ENCODE measurements around the gene REV1.
"Not testable (repeated sequence)": the region's sequence is repeated elsewhere in the genome, so short reads cannot be mapped to it uniquely, and the experiment has no call there.

The REV1 gene

GRCh38 chr2:99472600-99472960 is 17.2 kb downstream of the REV1 start:
- Histone ChIP-seq H3K27ac (ENCODE audit: low read depth in 2 of 2, low read length in 2 of 2) (no peak overlapping the region), H3K27me3 (ENCODE audit: control insufficient read depth in 2 of 2, insufficient read depth in 2 of 2, low read length in 2 of 2) (no peaks in the 10 kb centered on the region), H3K4me3 (ENCODE audit: low read length in 2 of 2) (no peak overlapping the region), H3K4me1 (ENCODE audit: control insufficient read depth in 2 of 2, insufficient read depth in 2 of 2, low read length in 2 of 2) (peaks cover 3 to 5% of the 10 kb centered on the region in 2 donors), H3K9ac (ENCODE audit: low read depth in 1 of 2, low read length in 2 of 2) (no peak overlapping the region), H3K36me3 (ENCODE audit: control insufficient read depth in 2 of 2, insufficient read depth in 2 of 2, low read length in 2 of 2) (no peaks in the 10 kb centered on the region), H3K9me3 (ENCODE audit: control insufficient read depth in 2 of 2, low read length in 2 of 2) (no peaks in the 10 kb centered on the region)

GRCh38 chr2:99471654-99472599 is 17.9 kb downstream of the REV1 start:
- H3K27me3 ChIP-seq (ENCODE audit: control insufficient read depth in 2 of 2, insufficient read depth in 2 of 2, low read length in 2 of 2), result no peaks in the 10 kb centered on the region
- no peaks in the 10 kb centered on the region for H3K9me3 ChIP-seq (ENCODE audit: control insufficient read depth in 2 of 2, low read length in 2 of 2)
- H3K27ac ChIP-seq (ENCODE audit: low read depth in 2 of 2, low read length in 2 of 2), result no peak overlapping the region
- H3K36me3 ChIP-seq (ENCODE audit: control insufficient read depth in 2 of 2, insufficient read depth in 2 of 2, low read length in 2 of 2), result no peaks in the 10 kb centered on the region
- peaks cover 3 to 5% of the 10 kb centered on the region in 2 donors for H3K4me1 ChIP-seq (ENCODE audit: control insufficient read depth in 2 of 2, insufficient read depth in 2 of 2, low read length in 2 of 2)
- H3K9ac ChIP-seq (ENCODE audit: low read depth in 1 of 2, low read length in 2 of 2), result no peak overlapping the region
- H3K4me3 ChIP-seq (ENCODE audit: low read length in 2 of 2), result no peak overlapping the region

GRCh38 chr2:99470957-99471356 is 18.9 kb downstream of the REV1 start:
- Histone ChIP-seq H3K4me1 (ENCODE audit: control insufficient read depth in 2 of 2, insufficient read depth in 2 of 2, low read length in 2 of 2) (peaks cover 3 to 5% of the 10 kb centered on the region in 2 donors), H3K9ac (ENCODE audit: low read depth in 1 of 2, low read length in 2 of 2) (no peak overlapping the region), H3K27me3 (ENCODE audit: control insufficient read depth in 2 of 2, insufficient read depth in 2 of 2, low read length in 2 of 2) (no peaks in the 10 kb centered on the region), H3K9me3 (ENCODE audit: control insufficient read depth in 2 of 2, low read length in 2 of 2) (no peaks in the 10 kb centered on the region), H3K36me3 (ENCODE audit: control insufficient read depth in 2 of 2, insufficient read depth in 2 of 2, low read length in 2 of 2) (no peaks in the 10 kb centered on the region), H3K4me3 (ENCODE audit: low read length in 2 of 2) (no peak overlapping the region), H3K27ac (ENCODE audit: low read depth in 2 of 2, low read length in 2 of 2) (no peak overlapping the region)

GRCh38 chr2:99470459-99470858 is 19.4 kb downstream of the REV1 start:
- not testable (repeated sequence) for H3K4me3 ChIP-seq (ENCODE audit: low read length in 2 of 2); H3K36me3 ChIP-seq (ENCODE audit: control insufficient read depth in 2 of 2, insufficient read depth in 2 of 2, low read length in 2 of 2); H3K9me3 ChIP-seq (ENCODE audit: control insufficient read depth in 2 of 2, low read length in 2 of 2); H3K4me1 ChIP-seq (ENCODE audit: control insufficient read depth in 2 of 2, insufficient read depth in 2 of 2, low read length in 2 of 2); H3K27ac ChIP-seq (ENCODE audit: low read depth in 2 of 2, low read length in 2 of 2); H3K27me3 ChIP-seq (ENCODE audit: control insufficient read depth in 2 of 2, insufficient read depth in 2 of 2, low read length in 2 of 2); H3K9ac ChIP-seq (ENCODE audit: low read depth in 1 of 2, low read length in 2 of 2)

GRCh38 chr2:99469394-99469793 is 20.4 kb downstream of the REV1 start:
- Histone ChIP-seq H3K4me1 (ENCODE audit: control insufficient read depth in 2 of 2, insufficient read depth in 2 of 2, low read length in 2 of 2) (peaks cover 3 to 5% of the 10 kb centered on the region in 2 donors), H3K4me3 (ENCODE audit: low read length in 2 of 2) (no peak overlapping the region), H3K27me3 (ENCODE audit: control insufficient read depth in 2 of 2, insufficient read depth in 2 of 2, low read length in 2 of 2) (no peaks in the 10 kb centered on the region), H3K27ac (ENCODE audit: low read depth in 2 of 2, low read length in 2 of 2) (no peak overlapping the region), H3K36me3 (ENCODE audit: control insufficient read depth in 2 of 2, insufficient read depth in 2 of 2, low read length in 2 of 2) (no peaks in the 10 kb centered on the region), H3K9ac (ENCODE audit: low read depth in 1 of 2, low read length in 2 of 2) (no peak overlapping the region), H3K9me3 (ENCODE audit: control insufficient read depth in 2 of 2, low read length in 2 of 2) (no peaks in the 10 kb centered on the region)

GRCh38 chr2:99468155-99468554 is 21.7 kb downstream of the REV1 start:
- peaks cover 3 to 4% of the 10 kb centered on the region in 2 donors for H3K36me3 ChIP-seq (ENCODE audit: control insufficient read depth in 2 of 2, insufficient read depth in 2 of 2, low read length in 2 of 2)
- no peaks in the 10 kb centered on the region for H3K27me3 ChIP-seq (ENCODE audit: control insufficient read depth in 2 of 2, insufficient read depth in 2 of 2, low read length in 2 of 2)
- no peaks in the 10 kb centered on the region for H3K9me3 ChIP-seq (ENCODE audit: control insufficient read depth in 2 of 2, low read length in 2 of 2)
- no peak overlapping the region for H3K4me3 ChIP-seq (ENCODE audit: low read length in 2 of 2)
- H3K9ac ChIP-seq (ENCODE audit: low read depth in 1 of 2, low read length in 2 of 2), result no peak overlapping the region
- H3K4me1 ChIP-seq (ENCODE audit: control insufficient read depth in 2 of 2, insufficient read depth in 2 of 2, low read length in 2 of 2), result peaks cover 0 to 5% of the 10 kb centered on the region in 2 donors
- no peak overlapping the region for H3K27ac ChIP-seq (ENCODE audit: low read depth in 2 of 2, low read length in 2 of 2)

GRCh38 chr2:99467390-99467789 is 22.4 kb downstream of the REV1 start:
- Histone ChIP-seq H3K9ac (ENCODE audit: low read depth in 1 of 2, low read length in 2 of 2) (no peak overlapping the region), H3K27me3 (ENCODE audit: control insufficient read depth in 2 of 2, insufficient read depth in 2 of 2, low read length in 2 of 2) (no peaks in the 10 kb centered on the region), H3K9me3 (ENCODE audit: control insufficient read depth in 2 of 2, low read length in 2 of 2) (no peaks in the 10 kb centered on the region), H3K4me3 (ENCODE audit: low read length in 2 of 2) (no peak overlapping the region), H3K36me3 (ENCODE audit: control insufficient read depth in 2 of 2, insufficient read depth in 2 of 2, low read length in 2 of 2) (peaks cover 3 to 4% of the 10 kb centered on the region in 2 donors), H3K27ac (ENCODE audit: low read depth in 2 of 2, low read length in 2 of 2) (no peak overlapping the region), H3K4me1 (ENCODE audit: control insufficient read depth in 2 of 2, insufficient read depth in 2 of 2, low read length in 2 of 2) (peaks cover 0 to 3% of the 10 kb centered on the region in 2 donors)

- Histone ChIP-seq H3K4me1 (ENCODE audit: control insufficient read depth in 2 of 2, insufficient read depth in 2 of 2, low read length in 2 of 2) (no peaks in the 10 kb centered on the region), H3K36me3 (ENCODE audit: control insufficient read depth in 2 of 2, insufficient read depth in 2 of 2, low read length in 2 of 2) (peaks cover 24 to 28% of the 10 kb centered on the region in 2 donors), H3K27ac (ENCODE audit: low read depth in 2 of 2, low read length in 2 of 2) (no peak overlapping the region), H3K9me3 (ENCODE audit: control insufficient read depth in 2 of 2, low read length in 2 of 2) (no peaks in the 10 kb centered on the region), H3K4me3 (ENCODE audit: low read length in 2 of 2) (no peak overlapping the region), H3K9ac (ENCODE audit: low read depth in 1 of 2, low read length in 2 of 2) (no peak overlapping the region), H3K27me3 (ENCODE audit: control insufficient read depth in 2 of 2, insufficient read depth in 2 of 2, low read length in 2 of 2) (no peaks in the 10 kb centered on the region)
Measured at GRCh38 chr2:99461828-99462483, 27.9 kb downstream of the REV1 start.

GRCh38 chr2:99458529-99458928 is 31.3 kb downstream of the REV1 start:
- H3K9ac ChIP-seq (ENCODE audit: low read depth in 1 of 2, low read length in 2 of 2), result no peak overlapping the region
- no peak overlapping the region for H3K4me3 ChIP-seq (ENCODE audit: low read length in 2 of 2)
- H3K4me1 ChIP-seq (ENCODE audit: control insufficient read depth in 2 of 2, insufficient read depth in 2 of 2, low read length in 2 of 2), result no peaks in the 10 kb centered on the region
- no peaks in the 10 kb centered on the region for H3K9me3 ChIP-seq (ENCODE audit: control insufficient read depth in 2 of 2, low read length in 2 of 2)
- peaks cover 37 to 46% of the 10 kb centered on the region in 2 donors for H3K36me3 ChIP-seq (ENCODE audit: control insufficient read depth in 2 of 2, insufficient read depth in 2 of 2, low read length in 2 of 2)
- no peak overlapping the region for H3K27ac ChIP-seq (ENCODE audit: low read depth in 2 of 2, low read length in 2 of 2)
- no peaks in the 10 kb centered on the region for H3K27me3 ChIP-seq (ENCODE audit: control insufficient read depth in 2 of 2, insufficient read depth in 2 of 2, low read length in 2 of 2)

- no peaks in the 10 kb centered on the region for H3K9me3 ChIP-seq (ENCODE audit: control insufficient read depth in 2 of 2, low read length in 2 of 2)
- no peaks in the 10 kb centered on the region for H3K4me1 ChIP-seq (ENCODE audit: control insufficient read depth in 2 of 2, insufficient read depth in 2 of 2, low read length in 2 of 2)
- H3K9ac ChIP-seq (ENCODE audit: low read depth in 1 of 2, low read length in 2 of 2), result no peak overlapping the region
- H3K36me3 ChIP-seq (ENCODE audit: control insufficient read depth in 2 of 2, insufficient read depth in 2 of 2, low read length in 2 of 2), result peaks cover 33 to 42% of the 10 kb centered on the region in 2 donors
- H3K27ac ChIP-seq (ENCODE audit: low read depth in 2 of 2, low read length in 2 of 2), result no peak overlapping the region
- H3K4me3 ChIP-seq (ENCODE audit: low read length in 2 of 2), result no peak overlapping the region
- no peaks in the 10 kb centered on the region for H3K27me3 ChIP-seq (ENCODE audit: control insufficient read depth in 2 of 2, insufficient read depth in 2 of 2, low read length in 2 of 2)
Measured at GRCh38 chr2:99451686-99452085, 38.1 kb downstream of the REV1 start.
